Suprapubic skin (tissue), 4 donors: ENCODE data around the gene SHANK3. TPM values are rescaled to one million over a fixed set of nuclear protein-coding genes. Genes with fewer than 3 reads are reported as not detected.

Experiments
- DNase-seq, 2 donors: peaks; one replicate each; pipeline ENCODE4 v3.0.0-alpha.2; 2019; ENCODE audit warnings: low spot score in 2 of 2
- H3K27ac ChIP-seq: fragments of 200-600 bp; sonication (generic); one replicate; pipeline ENCODE4 v1.5.1; 2019
- H3K27me3 ChIP-seq: fragments of 200-600 bp; sonication (generic); one replicate; pipeline ENCODE4 v1.5.1; 2019
- H3K36me3 ChIP-seq: fragments of 200-600 bp; sonication (generic); one replicate; pipeline ENCODE4 v1.5.1; 2019
- H3K4me1 ChIP-seq: fragments of 200-600 bp; sonication (generic); one replicate; pipeline ENCODE4 v1.5.1; 2019
- H3K4me3 ChIP-seq: fragments of 200-600 bp; sonication (generic); one replicate; pipeline ENCODE4 v1.5.1; 2019; ENCODE audit warnings: mild to moderate bottlenecking
- H3K9me3 ChIP-seq: fragments of 200-600 bp; sonication (generic); one replicate; pipeline ENCODE4 v1.5.1; 2019
- CTCF ChIP-seq, 2 donors: fragments of 200-600 bp in 1 of 2; fragments of 450-650 bp in 1 of 2; sonication (generic) in 1 of 2; IDR thresholded peaks; one replicate each; pipeline ENCODE4 v1.5.1; 2016 to 2019; ENCODE audit warnings: antibody characterized with exemption in 2 of 2, mild to moderate bottlenecking in 1 of 2, moderate library complexity in 1 of 2
- EP300 ChIP-seq: sonication (generic); formaldehyde crosslinking; IDR thresholded peaks from one replicate; pipeline ENCODE4 v1.6.1; 2017; ENCODE audit warnings: antibody characterized with exemption
- POLR2A ChIP-seq, 2 donors: fragments of 450-650 bp; IDR thresholded peaks; one replicate each; pipeline ENCODE4 v1.6.1; 2017; ENCODE audit warnings: antibody characterized with exemption in 2 of 2, mild to moderate bottlenecking in 2 of 2, moderate library complexity in 2 of 2
- POLR2AphosphoS5 ChIP-seq, 3 donors: sonication (generic); formaldehyde crosslinking; IDR thresholded peaks; one replicate each; pipeline ENCODE4 v1.6.1; 2017; ENCODE audit warnings: antibody characterized with exemption in 3 of 3
- WGBS: methylation state at CpG from one replicate; pipeline ENCODE4 v1.1.5; 2018; 5-methylcytosine and 5-hydroxymethylcytosine counted together
- total RNA-seq, 4 donors: library from RNA; depleted of rRNA; stranded (reverse); fragments of >200 nt; gene quantifications; one replicate each; pipeline ENCODE4 v1.1.0, GENCODE V29; 2016

SHANK3 gene
- total RNA-seq, 4 donors from 2014 or later = 2.9 to 15.9 (median 9.5) TPM

- peak overlapping the region; percentile 54 for H3K27ac ChIP-seq
- no peak for TF ChIP-seq EP300
- TF ChIP-seq CTCF (IDR thresholded peaks at IDR 0.05) = no peak
- no peak for TF ChIP-seq POLR2A (IDR thresholded peaks at IDR 0.05)
- TF ChIP-seq POLR2AphosphoS5 (IDR thresholded peaks at IDR 0.05) = no peak
- H3K36me3 ChIP-seq = no peaks in the 10 kb centered on the region
- no peak for DNase-seq
- no peaks in the 10 kb centered on the region for H3K9me3 ChIP-seq
- WGBS = 76% methylated on average over 9 of the region's 9 CpGs
- no peak overlapping the region for H3K4me3 ChIP-seq
- H3K27me3 ChIP-seq = no peaks in the 10 kb centered on the region
- peaks cover 18% of the 10 kb centered on the region for H3K4me1 ChIP-seq
Measured at GRCh38 chr22:50712341-50713007, 39.9 kb downstream of the SHANK3 start.

GRCh38 chr22:50713008-50713385 lies 40.4 kb downstream of the SHANK3 start:
- Histone ChIP-seq H3K27ac (peak overlapping the region; percentile 54), H3K4me3 (no peak overlapping the region), H3K27me3 (no peaks in the 10 kb centered on the region), H3K36me3 (no peaks in the 10 kb centered on the region), H3K4me1 (peaks cover 18% of the 10 kb centered on the region), H3K9me3 (no peaks in the 10 kb centered on the region)
- WGBS = 71% methylated on average over 13 of the region's 13 CpGs
- DNase-seq = no peak
- TF ChIP-seq EP300 (no peak), CTCF (IDR thresholded peaks at IDR 0.05) (no peak), POLR2AphosphoS5 (IDR thresholded peaks at IDR 0.05) (no peak), POLR2A (IDR thresholded peaks at IDR 0.05) (no peak)

- Histone ChIP-seq H3K27me3 (no peaks in the 10 kb centered on the region), H3K27ac (no peak overlapping the region), H3K4me3 (no peak overlapping the region), H3K4me1 (peaks cover 18% of the 10 kb centered on the region), H3K9me3 (no peaks in the 10 kb centered on the region), H3K36me3 (no peaks in the 10 kb centered on the region)
- WGBS = 89% methylated on average over 5 of the region's 5 CpGs
- TF ChIP-seq EP300 (no peak), POLR2AphosphoS5 (IDR thresholded peaks at IDR 0.05) (peak in 1 of 3 donors; percentile 15)
- no peak for DNase-seq
Measured at GRCh38 chr22:50713571-50714056, 41.0 kb downstream of the SHANK3 start.

- no peak overlapping the region for H3K4me3 ChIP-seq
- TF ChIP-seq POLR2A (IDR thresholded peaks at IDR 0.05) (no peak), EP300 (no peak), POLR2AphosphoS5 (IDR thresholded peaks at IDR 0.05) (no peak), CTCF (IDR thresholded peaks at IDR 0.05) (no peak)
- no peaks in the 10 kb centered on the region for H3K9me3 ChIP-seq
- peaks cover 18% of the 10 kb centered on the region for H3K4me1 ChIP-seq
- WGBS = 95% methylated on average over 7 of the region's 7 CpGs
- no peaks in the 10 kb centered on the region for H3K27me3 ChIP-seq
- H3K36me3 ChIP-seq = no peaks in the 10 kb centered on the region
- peak overlapping the region; percentile 7 for H3K27ac ChIP-seq
- no peak for DNase-seq
Measured at GRCh38 chr22:50714150-50714549, 41.5 kb downstream of the SHANK3 start.

GRCh38 chr22:50714631-50715179 lies 42.1 kb downstream of the SHANK3 start:
- 92% methylated on average over 6 of the region's 22 CpGs for WGBS
- H3K27ac ChIP-seq = no peak overlapping the region
- no peaks in the 10 kb centered on the region for H3K36me3 ChIP-seq
- no peaks in the 10 kb centered on the region for H3K9me3 ChIP-seq
- H3K4me1 ChIP-seq = peaks cover 18% of the 10 kb centered on the region
- peaks cover 6% of the 10 kb centered on the region for H3K27me3 ChIP-seq
- TF ChIP-seq EP300 = no peak
- TF ChIP-seq POLR2AphosphoS5 (IDR thresholded peaks at IDR 0.05) = no peak
- no peak for TF ChIP-seq POLR2A (IDR thresholded peaks at IDR 0.05)
- TF ChIP-seq CTCF (IDR thresholded peaks at IDR 0.05) = no peak
- no peak overlapping the region for H3K4me3 ChIP-seq
- no peak for DNase-seq
